Stimulated activated CD8-positive, alpha-beta memory T cell treated with anti-CD3 and anti-CD28 coated beads, Interleukin-2, amount 100 ng/mL, for 48 hours (primary cell): ENCODE measurements around the gene IL4I1.

Source experiments
- DNase-seq, 2 donors: peaks; one replicate each; pipeline ENCODE4 v3.0.0-alpha.2; 2020; ENCODE audit warnings: low read depth in 2 of 2

Gene IL4I1

DNA sequence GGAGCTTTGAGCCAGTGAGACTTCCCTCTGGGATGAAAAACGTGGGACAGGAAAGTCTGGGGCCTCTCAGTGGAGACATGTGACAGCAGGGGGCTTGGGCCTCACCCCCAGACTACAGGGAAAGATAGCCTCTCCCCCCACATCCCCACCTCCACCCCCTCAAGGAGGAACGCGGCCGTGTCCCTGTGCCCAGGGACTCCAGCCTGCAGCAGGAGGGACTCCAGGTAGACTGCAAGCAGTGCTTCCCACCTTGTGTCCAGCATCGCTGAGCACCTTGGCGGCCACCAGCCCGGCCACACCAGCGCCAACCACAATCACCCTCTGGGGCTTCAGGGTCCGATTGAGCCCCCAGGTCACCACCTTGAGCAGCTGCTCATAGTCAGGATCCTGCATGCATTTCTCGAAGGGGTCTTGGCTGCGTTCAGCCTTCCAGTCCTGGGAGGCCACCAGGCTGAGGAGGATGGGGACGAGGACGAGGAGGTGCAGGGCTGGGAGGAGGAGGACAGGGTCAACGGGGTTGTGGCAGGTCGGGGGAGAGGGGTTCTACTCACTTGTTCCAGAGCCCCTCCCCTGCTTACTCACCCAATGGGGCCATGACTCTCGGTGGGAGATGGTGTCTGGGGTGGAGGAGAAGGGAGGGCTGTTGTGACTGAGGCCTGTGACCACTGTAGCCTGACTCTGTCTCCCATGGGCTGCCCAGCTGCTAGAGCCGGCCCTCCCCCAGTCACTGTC, 955 bp downstream of the IL4I1 start:
- DNase-seq = peak in 1 of 2 donors; percentile 61

DNA sequence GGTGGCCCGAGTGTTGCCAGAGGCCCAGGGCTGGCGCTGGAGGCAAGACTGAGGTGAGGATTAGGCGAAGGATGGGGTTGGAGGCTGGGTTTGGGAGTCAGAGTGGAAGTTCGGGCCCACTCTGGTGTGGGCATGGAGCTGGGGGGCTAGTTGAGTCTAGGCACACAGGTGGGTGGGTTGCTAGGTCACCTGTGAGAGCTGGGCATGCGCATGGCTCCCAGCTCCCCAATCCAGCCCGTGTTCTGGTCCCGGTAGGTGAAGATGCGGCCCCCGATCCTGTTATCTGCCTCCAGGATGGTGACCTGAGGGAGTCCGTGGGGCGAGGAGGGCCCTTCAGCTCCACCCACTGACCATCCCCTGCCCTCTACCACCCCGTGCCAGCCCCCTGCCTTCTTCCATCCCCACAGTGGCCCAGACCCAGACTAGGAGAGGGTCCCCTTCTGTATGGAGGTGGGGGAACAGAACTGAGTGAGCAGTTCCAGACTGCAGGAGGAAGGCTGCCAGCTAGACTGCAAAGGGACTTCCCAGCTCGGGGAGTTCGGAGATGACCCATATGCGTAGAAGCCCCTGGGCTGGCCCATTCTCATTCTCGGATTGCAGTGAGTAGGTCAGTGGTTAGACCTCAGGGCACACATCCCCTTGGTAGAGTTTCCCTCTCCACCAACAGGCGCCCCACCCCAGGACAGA, 1.7 kb downstream of the IL4I1 start:
- peak; percentile 49 to 55 for DNase-seq

DNA sequence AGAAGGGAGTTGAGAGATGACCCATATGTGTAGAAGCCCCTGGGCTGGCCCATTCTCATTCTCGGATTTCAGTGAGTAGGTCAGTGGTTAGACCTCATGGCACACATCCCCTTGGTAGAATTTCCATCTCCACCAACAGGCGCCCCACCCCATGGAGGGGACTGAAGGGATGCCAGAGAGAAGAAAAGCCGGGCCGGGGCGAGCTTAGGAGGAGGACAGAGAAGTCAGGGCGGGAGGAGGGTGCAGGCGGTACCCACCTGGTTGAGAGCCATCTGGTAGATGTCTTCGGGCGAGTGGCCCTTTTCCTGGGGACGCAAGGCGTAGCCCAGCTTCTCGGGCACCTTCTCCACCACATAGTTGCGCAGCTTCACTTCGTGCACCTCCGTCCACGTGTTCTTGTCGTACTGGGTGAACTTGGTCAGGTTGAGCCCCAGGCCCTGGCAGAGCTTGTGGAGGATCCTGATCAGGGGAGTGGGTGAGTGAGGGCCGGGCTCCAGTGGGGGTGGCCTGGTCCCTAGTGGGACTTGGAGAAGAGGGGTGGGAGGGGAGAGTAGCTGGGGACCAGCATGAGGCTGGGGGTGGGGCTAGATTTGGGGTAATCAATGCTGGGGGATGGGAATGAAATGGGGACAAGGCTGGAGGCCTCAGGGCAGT, 2.5 kb downstream of the IL4I1 start:
- DNase-seq = no peak

DNA sequence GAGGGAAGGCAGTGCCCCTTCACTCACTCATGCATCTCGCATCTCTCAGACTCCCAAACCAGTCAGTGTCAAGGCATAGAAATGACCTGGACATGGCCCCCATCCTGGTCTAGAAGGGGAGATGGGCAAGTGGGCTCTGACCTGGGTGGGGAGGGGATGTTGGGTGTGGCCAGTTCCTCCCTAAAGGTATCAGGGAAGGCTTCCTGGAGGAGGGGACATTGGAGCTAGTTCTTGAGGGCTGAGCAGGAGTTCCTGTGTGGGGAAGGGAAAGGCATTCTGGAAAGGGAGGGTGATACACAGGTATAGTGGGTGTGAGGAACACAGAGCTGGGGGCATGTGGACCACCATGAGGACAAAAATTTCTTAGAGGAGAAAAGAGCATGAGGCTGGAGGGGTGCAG, 4.0 kb downstream of the IL4I1 start:
- no peak for DNase-seq

DNA sequence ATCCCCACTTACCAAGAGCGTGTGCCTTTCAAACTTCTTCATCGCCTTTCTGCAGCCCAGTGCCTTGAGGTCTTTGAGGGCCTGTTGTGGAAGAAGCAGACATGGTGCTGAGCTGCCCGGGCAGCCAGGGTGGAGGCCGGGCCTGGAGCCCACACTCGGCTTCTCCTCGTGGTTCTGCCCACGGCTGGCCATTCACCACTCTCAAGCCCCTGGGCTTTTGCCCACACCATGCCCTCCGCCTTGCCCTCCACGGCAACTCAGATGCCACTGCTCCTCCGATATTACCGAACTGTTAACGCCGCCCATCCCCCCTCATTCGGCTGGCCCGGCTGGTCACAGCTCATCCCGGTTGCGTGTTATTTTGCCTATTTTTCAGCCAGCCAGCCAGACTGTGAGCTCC, 5.3 kb downstream of the IL4I1 start:
- no peak for DNase-seq

DNA sequence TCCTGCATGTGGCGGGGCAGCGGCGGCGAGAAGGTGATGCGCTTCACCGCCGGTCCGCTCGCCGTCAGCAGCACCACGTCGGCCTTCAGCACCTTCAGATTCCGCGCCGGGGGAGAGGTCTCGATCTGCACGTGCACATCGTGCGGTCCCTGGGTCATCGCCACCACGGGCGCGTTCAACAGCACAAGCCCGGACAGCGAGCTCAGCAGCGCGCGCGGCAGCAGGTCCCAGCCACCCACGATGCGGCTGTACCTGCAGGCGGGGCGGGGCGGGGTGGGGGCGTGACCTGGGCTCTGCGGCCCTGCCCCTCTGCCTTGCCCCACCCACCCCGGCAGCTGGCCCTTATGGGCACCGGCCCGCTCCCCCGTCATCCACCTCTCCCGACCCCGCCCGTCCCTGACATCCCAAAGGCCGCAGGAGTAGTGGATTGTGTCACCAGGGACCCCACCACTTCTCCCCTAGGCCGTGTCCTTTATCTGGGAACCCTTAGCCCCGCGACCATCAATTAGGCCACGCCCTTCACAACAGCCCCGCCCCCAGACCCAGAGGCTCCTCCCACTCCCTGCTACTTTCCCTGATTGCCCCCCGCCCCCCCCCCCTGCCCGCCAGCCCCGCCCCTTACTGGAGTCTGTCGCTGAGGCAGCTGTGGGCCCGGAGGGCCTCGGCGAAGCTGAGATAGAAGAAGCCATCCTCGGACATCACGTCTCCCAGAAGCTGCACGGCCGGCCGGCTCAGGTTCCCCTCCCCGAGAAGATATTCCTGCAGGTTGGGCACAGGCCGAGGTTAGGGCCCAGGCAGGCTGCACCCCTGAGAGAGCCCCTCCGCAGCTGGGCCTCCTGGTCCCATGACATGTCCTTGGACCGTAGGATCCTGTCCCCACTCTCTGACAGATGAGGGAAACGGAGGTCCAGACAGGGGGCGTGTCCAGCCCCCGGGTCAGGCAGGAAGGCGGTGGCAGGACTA, 6.1 kb downstream of the IL4I1 start:
- DNase-seq = peak; percentile 46 to 61

DNA sequence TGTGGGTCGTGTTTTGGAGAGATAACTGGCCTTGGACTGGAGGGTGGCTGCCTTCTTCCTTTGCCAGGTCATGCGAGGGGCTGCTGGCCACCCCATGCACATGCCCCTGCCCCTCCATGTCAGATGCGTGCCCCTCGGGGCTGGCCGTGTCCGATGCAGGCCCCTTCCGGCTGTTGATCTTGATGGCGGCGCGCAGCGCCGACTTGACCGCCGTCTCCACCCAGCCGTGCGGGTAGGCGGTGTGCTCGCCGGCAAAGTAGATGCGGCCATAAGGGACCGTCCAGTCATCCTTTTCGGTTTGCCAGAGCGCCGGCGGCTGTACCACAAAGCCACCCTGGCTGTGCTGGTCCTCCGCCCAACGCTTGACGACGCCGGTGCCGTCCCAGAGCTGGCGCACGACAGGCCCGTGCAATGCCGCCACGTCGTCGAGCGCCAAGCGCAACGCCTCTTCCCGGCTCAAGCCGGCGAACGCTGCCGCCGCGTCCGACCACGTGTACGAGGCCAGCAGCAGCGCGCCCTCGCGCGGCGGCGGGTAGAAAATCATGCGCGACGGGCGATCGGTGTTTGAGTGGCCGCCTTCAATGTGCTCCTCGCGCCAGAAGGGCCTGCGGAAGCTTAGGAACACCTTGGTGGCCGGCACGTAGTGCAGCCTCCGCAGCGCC, 6.9 kb downstream of the IL4I1 start:
- peak; percentile 63 to 69 for DNase-seq

DNA sequence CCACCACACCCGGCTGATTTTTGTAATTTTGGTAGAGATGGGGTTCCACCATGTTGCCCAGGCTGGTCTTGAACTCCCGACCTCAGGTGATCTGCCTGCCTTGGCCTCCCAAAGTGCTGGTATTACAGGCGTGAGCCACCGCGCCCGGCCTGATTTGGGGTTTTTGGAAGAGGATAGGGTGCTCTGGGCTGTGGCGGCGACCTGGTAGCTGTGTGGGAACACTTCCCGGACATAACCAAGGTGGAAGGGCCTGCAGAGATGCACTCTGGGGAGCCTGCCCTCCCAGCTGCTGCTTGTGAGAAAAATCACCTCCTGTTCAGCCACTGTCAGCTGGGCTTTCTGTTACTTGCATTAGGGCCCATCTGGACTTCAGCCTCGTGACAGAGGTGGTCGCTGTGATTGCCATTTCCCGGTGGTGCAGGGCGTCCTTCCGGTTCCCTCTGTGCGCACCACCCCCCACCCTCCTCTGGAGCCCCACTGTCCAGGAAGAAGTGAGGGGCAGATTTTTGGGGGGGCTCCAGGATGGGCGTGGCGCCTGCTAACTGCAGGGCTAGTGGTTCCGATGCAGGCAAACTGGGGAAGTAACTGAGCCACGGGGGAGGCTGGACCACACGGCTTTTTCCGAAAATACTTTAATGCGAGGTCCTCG, 7.5 kb downstream of the IL4I1 start:
- no peak for DNase-seq

DNA sequence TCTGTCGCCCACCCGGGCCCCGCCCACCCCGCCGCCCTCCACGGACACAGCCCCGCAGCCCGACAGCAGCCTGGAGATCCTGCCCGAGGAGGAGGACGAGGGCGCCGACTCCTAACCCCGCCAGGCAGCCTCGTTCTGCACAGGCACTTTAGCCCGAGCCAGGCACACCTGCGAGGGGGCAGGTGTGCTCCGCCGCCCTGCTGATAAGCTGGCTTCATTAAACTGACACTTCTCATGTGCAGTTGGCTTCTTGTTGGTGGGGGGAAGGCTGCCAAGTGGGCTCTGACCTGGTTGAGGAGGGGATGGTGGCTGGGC, 8.2 kb downstream of the IL4I1 start:
- DNase-seq = no peak

DNA sequence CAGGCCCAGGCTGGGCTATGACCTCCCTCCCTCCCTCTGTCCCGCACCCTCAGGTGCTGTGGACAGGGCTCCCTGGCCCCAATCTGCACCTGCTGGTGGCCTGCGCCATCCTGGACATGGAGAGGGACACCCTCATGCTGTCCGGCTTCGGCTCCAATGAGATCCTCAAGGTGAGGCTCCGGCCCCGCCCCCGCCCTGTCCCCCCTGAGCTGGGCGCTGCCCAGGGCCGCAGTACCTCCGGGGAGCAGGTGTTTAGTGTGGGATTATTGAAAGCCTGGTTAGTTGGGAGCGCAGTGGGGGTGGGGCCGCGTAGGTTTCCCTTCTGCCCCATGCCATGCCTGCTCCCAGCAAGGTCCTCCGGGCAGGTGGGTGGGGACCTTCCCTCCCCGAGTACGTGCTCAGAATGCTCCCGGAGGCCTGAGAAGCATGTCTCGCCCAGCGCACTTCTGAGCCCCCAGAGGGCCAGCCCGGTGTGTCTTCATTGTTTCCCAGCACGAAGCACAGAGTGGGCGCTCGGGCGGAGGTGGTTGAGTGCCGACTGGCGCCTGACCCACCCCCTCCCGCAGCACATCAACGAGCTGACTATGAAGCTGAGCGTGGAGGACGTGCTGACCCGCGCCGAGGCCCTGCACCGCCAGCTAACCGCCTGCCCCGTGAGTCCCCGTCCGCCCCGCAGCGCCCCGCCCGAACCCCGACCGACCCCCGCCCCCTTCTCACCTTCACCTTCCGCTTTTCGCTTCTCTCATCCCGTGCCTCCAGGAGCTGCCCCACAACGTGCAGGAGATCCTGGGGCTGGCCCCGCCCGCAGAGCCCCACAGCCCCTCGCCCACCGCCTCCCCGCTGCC, 8.8 kb downstream of the IL4I1 start:
- DNase-seq = no peak

DNA sequence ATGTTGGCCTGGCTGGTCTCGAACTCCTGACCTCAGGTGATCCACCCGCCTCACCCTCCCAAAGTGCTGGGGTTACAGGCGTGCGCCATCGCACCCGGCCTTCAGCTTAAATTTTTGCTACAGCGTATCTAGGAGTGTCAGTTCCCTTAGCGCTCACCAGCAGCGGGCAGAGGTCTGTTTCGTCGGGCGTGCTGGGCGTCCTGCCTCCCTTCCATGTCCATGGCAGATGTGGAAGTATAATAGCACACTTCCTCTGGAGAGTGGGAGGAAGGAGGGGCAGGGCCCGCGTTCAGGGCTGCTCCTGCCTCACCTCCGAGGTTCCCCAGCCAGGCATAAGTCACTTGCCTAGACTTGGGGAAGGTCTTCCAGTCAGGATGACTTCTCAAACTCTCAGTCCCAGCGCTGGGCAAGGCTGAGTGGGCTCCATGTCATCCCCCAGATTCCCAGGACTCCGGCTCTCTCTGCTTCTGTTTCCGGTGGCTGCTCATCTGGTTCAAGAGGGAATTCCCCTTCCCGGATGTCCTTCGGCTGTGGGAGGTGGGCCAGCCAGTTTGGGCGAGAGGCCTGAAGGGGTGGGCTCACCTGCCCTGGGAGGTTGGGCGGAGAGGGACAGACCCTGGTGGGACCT, 9.5 kb downstream of the IL4I1 start:
- no peak for DNase-seq

DNA sequence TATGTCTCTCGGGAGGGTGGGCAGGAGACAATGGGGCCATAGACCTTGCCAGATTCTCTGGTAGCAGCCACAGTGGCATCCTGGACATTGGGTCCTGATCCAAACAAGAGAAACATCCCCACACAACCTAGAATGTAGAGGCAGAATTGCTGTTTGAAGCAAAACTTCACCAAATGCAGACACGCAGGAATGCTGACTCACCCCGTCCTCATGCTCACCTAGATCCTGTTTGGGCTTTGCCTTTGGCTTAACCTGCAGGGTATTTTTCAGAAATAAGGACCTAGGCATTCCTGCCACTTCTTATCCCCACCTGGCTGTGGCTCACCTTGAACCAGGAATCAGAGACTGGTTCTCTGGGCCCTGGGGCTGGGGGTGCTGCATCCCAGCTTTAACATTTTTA, 11.9 kb downstream of the IL4I1 start:
- DNase-seq = no peak

DNA sequence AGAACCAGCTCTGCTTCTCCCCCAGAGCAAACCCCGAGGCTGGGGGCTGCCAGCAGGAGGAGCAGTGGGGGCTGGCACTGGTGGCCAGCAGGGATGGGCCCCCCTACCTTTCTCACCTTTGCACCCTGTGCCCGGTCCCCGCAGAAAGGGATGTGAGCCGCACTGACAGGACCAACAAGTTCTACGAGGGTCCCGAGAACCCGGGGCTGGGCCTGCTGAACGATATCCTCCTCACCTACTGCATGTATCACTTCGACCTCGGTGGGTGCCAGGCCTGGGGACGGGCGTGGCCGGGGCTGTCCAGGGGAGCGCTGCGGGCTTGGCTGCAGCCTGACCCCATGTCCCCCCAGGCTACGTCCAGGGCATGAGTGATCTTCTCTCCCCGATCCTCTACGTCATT, 12.6 kb downstream of the IL4I1 start:
- DNase-seq = no peak

DNA sequence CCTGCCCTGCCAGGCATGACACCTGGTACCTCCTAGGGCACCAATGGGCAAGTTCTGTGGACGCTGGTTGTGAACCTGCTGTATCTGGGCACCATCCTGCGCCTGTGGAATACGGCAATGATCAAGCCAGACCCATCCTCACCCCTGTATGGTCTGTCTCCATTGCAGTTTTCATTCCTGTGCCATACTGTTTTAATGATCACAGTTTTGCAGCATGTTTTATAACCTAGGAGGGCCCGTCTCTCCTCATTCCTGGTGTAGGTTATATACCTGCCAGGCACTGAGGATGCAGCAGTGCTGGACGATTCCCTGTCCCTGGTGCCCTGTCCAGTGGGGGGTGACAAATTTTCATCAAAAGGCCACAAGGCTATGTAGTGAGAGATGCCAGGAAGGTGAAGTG, 13.6 kb downstream of the IL4I1 start:
- no peak for DNase-seq

DNA sequence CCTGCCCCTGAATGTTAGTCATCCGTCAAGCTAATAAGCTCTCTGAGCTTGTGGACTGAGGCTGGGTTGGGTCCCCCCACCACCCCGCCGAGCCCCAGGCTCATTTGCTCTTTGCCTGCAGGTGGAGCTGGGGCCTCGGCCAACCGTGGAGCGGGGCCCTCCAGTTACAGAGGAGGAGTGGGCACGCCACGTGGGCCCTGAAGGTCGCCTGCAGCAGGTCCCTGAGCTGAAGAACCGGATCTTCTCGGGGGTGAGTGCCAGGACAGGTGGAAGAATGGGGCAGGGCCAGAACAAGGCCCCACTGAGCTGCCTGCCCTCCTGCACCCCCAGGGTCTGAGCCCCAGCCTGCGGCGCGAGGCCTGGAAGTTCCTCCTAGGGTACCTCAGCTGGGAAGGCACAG, 14.0 kb downstream of the IL4I1 start:
- no peak for DNase-seq

DNA sequence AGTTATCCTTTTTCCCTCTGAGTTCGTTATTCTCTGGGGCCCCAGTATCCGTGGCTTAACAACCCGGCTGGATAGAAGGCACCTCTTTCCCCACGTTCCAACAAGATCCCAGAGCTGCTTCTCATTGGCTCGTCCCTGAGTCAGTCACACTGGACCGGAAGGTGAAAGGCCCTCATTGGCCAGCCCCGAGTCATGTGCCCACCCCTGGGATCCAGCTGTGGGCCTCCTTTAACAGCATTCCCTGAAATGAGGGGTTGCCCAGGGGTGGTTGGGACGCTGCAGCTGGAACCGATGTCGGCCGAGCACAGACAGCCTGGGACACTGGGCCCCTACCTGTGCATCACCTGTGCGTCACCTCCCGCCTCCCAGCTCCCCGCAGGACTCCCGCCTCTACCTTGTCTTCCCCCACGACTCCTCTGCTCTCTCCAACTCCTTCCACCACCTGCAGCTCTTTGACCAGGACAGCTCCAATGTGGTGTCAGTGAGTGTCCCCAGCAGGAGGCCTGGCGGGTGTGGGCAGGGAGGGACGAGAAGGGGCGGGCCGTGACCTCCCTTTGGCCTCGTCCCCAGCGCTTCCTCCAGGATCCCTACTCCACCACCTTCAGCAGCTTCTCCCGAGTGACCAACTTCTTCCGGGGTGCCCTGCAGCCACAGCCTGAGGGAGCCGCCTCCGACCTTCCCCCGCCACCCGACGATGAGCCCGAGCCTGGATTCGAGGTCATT, 14.9 kb downstream of the IL4I1 start:
- no peak for DNase-seq

DNA sequence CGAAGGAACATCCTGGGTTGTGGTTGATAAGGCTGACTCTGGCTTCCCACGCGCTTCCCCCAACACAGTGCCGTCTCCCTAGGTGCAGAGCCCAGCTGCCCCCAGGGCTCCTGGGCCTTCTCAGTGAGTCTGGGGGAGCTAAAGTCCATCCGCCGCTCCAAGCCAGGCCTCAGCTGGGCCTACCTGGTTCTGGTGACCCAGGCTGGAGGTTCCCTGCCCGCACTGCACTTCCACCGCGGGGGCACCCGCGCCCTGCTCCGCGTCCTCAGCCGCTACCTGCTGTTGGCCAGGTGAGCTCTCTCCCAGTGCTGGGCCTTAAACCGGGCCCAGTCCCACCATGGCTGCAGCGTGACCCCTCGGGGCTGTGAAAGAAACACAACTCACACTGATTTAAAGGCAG, 15.5 kb downstream of the IL4I1 start:
- DNase-seq = no peak

DNA sequence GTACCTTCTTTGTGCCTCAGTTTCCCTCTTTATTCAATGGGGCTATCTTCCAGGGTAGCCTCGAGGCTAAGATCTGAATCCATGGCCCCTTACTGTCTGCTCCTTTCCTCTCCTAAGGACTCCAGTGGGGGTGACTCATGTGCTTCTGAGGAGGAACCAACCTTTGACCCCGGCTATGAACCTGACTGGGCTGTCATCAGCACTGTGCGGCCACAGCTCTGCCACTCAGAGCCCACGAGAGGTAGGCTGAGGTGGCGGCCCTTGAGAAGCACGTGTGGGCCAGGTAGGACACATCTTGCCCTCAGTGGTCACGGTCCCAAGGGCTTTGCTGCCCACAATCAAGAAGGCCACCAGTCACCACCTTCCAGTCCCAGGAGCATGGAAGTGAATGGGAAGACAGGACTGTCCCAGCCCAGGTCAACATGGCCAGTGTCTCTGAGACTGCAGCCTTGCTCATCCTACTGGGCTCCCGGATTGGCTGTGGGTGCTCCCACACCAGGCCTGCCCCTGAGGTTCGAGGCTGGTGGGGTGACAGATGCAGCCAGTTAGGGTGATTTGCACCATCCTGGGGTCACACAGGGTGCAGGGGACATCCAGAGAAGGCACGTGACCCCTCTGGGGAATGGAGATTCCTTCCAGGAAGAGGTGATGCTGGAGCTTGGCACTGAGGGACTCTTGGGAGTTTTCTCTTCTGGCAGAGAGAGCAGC, 16.4 kb downstream of the IL4I1 start:
- DNase-seq = no peak
